NT2/D1 (cell line): Measurements from ENCODE around the gene PNMA8C.
"Not testable (repeated sequence)": the region's sequence is repeated elsewhere in the genome, so short reads cannot be mapped to it uniquely, and the experiment has no call there.

ENCODE experiments used
- DNase-seq: peaks from one replicate; pipeline ENCODE4 v3.0.0-alpha.2; 2011; ENCODE audit warnings: low read depth, low spot score
- H3K27me3 ChIP-seq: 2 replicates; pipeline ENCODE4 v1.6.0; 2011; ENCODE audit warnings: mild to moderate bottlenecking; ENCODE audit not compliant: insufficient read length, insufficient read depth
- H3K36me3 ChIP-seq: 2 replicates; pipeline ENCODE4 v1.6.1; 2011; ENCODE audit warnings: mild to moderate bottlenecking, low read length, mixed read lengths; ENCODE audit not compliant: insufficient read depth, insufficient read length
- H3K4me1 ChIP-seq: 2 replicates; pipeline ENCODE4 v1.5.1; 2011; ENCODE audit not compliant: insufficient read depth, insufficient read length
- H3K4me3 ChIP-seq: 2 replicates; pipeline ENCODE4 v1.5.1; 2011; ENCODE audit warnings: low read depth; ENCODE audit not compliant: insufficient read length
- H3K9ac ChIP-seq: 2 replicates; pipeline ENCODE4 v1.6.0; 2011; ENCODE audit warnings: low read depth; ENCODE audit not compliant: insufficient read length
- H3K9me3 ChIP-seq: 2 replicates; pipeline ENCODE4 v1.5.1; 2011; ENCODE audit warnings: mild to moderate bottlenecking, low read length; ENCODE audit not compliant: insufficient read depth
- SUZ12 ChIP-seq: IDR thresholded peaks from 2 replicates; pipeline ENCODE4 v1.6.1; 2011; ENCODE audit not compliant: insufficient read length, insufficient read depth; ENCODE audit errors: extremely low read depth
- YY1 ChIP-seq: IDR thresholded peaks from 2 replicates; pipeline ENCODE4 v1.6.1; 2011; ENCODE audit not compliant: insufficient read length, insufficient read depth
- ZNF274 ChIP-seq: IDR thresholded peaks from 2 replicates; pipeline ENCODE4 v1.6.1; 2011; ENCODE audit warnings: mild to moderate bottlenecking, low read depth, low read length

PNMA8C gene

GRCh38 chr19:46447824-46448223 lies 19.1 kb upstream of the PNMA8C start:
- Histone ChIP-seq H3K4me1 (no peaks in the 10 kb centered on the region), H3K9me3 (0 out of 2 replicates have a peak, but pooled peaks cover 8% of the 10 kb centered on the region), H3K9ac (no peak overlapping the region), H3K27me3 (no peaks in the 10 kb centered on the region), H3K4me3 (no peak overlapping the region), H3K36me3 (no peaks in the 10 kb centered on the region)
- DNase-seq, result no peak
- TF ChIP-seq SUZ12 (no peak), ZNF274 (no peak), YY1 (no peak)

- no peak for DNase-seq
- H3K36me3 ChIP-seq, result no peaks in the 10 kb centered on the region
- H3K27me3 ChIP-seq, result no peaks in the 10 kb centered on the region
- no peak overlapping the region for H3K9ac ChIP-seq
- H3K4me3 ChIP-seq, result no peak overlapping the region
- 0 out of 2 replicates have a peak, but pooled peaks cover 8% of the 10 kb centered on the region for H3K9me3 ChIP-seq
- H3K4me1 ChIP-seq, result no peaks in the 10 kb centered on the region
- TF ChIP-seq YY1 (no peak), SUZ12 (no peak), ZNF274 (no peak)
These were observed 18.3 kb upstream of the PNMA8C start for GRCh38 chr19:46447006-46447405.

- no peak for TF ChIP-seq YY1
- TF ChIP-seq ZNF274, result no peak
- no peak for TF ChIP-seq SUZ12
- Histone ChIP-seq H3K27me3 (no peaks in the 10 kb centered on the region), H3K36me3 (no peaks in the 10 kb centered on the region), H3K4me3 (no peak overlapping the region), H3K9me3 (0 out of 2 replicates have a peak, but pooled peaks cover 8% of the 10 kb centered on the region), H3K9ac (no peak overlapping the region), H3K4me1 (no peaks in the 10 kb centered on the region)
- DNase-seq, result no peak
These were observed 17.3 kb upstream of the PNMA8C start for GRCh38 chr19:46446021-46446420.

DNA sequence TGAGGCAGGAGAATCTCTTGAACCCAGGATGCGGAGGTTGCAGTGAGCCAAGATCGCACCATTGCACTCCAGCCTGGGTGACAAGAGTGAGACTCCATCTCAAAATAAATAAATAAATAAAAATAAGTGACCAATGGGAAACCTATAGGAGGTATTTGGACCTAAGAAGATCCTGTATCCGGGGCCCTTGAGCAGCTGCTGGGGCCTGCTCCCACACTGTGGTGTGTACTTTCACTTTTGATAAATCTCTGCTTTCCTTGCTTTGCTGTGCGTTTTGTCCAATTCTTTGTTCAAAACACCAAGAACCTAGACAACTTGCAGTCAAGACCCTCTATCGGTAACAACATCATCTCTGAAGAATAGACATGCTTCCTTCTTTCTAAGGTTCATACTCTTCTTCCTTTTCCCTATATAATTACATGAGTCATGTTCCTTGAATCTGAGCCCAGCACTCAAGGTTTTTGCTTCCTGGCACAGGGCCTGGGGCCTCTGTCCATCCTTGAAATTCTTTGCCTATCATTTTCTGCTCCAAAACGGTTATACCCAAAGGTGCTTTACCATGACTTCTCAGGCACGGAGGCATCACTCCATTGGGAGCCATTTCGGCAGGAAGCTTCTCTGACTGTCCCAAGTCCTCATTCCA lies 14.2 kb upstream of the PNMA8C start:
- DNase-seq, result no peak
- Histone ChIP-seq H3K9ac (no peak overlapping the region), H3K4me3 (no peak overlapping the region), H3K4me1 (no peaks in the 10 kb centered on the region), H3K36me3 (no peaks in the 10 kb centered on the region), H3K9me3 (no peaks in the 10 kb centered on the region), H3K27me3 (no peaks in the 10 kb centered on the region)
- TF ChIP-seq ZNF274 (no peak), YY1 (no peak), SUZ12 (no peak)

GRCh38 chr19:46441866-46442265 lies 13.1 kb upstream of the PNMA8C start:
- no peak for DNase-seq
- no peak overlapping the region for H3K4me3 ChIP-seq
- no peaks in the 10 kb centered on the region for H3K36me3 ChIP-seq
- TF ChIP-seq ZNF274 (no peak), SUZ12 (no peak), YY1 (no peak)
- no peaks in the 10 kb centered on the region for H3K27me3 ChIP-seq
- no peaks in the 10 kb centered on the region for H3K9me3 ChIP-seq
- no peaks in the 10 kb centered on the region for H3K4me1 ChIP-seq
- no peak overlapping the region for H3K9ac ChIP-seq

- H3K27me3 ChIP-seq, H3K4me3 ChIP-seq, H3K4me1 ChIP-seq, H3K36me3 ChIP-seq, DNase-seq, H3K9ac ChIP-seq, H3K9me3 ChIP-seq: not testable (repeated sequence)
These were observed 7.0 kb upstream of the PNMA8C start for GRCh38 chr19:46435689-46436088.

DNA sequence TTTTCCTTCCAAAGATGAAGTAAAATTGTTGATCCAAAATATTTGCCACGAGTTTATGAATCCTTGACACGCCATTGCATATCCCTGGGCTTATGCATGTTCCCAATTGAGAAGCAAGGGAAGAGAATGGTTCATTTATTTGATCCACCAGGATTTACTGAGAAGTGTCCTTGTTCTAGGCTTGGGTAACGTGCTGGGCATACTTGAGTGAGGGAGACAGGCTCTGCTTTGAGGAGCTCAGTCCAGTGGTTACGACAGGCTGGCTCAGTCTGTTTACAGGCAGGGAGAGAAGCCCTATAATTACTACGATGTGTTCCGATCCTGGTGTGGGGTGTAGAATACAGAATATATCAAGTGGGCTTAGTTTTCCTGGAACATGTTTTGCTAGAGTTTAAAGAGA lies 6.3 kb upstream of the PNMA8C start:
- Histone ChIP-seq H3K9ac (no peak overlapping the region), H3K9me3 (no peaks in the 10 kb centered on the region), H3K36me3 (no peaks in the 10 kb centered on the region), H3K4me3 (no peak overlapping the region), H3K4me1 (no peaks in the 10 kb centered on the region), H3K27me3 (peaks cover 3% of the 10 kb centered on the region)
- TF ChIP-seq ZNF274 (no peak), YY1 (no peak), SUZ12 (no peak)
- DNase-seq, result no peak

DNA sequence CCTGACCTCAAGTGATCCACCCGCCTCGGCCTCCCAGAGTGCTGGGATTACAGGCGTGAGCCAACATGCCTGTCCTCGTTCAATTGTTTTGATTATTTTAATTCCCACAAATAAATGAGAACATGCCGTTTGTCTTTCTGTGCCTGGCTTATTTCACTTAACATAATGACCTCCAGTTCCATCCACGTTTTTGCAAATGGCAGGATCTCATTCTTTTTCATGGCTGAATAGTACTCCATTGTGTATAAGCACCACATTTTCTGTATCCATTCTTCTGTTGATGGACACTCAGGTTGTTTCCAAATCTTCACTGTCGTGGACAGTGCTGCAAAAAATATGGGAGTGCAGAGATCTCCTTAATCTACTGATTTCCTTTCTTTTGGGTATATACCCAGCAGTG lies 4.7 kb upstream of the PNMA8C start:
- H3K4me1 ChIP-seq, H3K4me3 ChIP-seq, H3K36me3 ChIP-seq, H3K9me3 ChIP-seq, H3K9ac ChIP-seq, DNase-seq: not testable (repeated sequence)
- peaks cover 14% of the 10 kb centered on the region for H3K27me3 ChIP-seq
